HPDE6-E6E7 (cell line): Measurements from ENCODE around the gene PSMD9.
"Not testable (repeated sequence)": the region's sequence is repeated elsewhere in the genome, so short reads cannot be mapped to it uniquely, and the experiment has no call there.

ENCODE experiments used
- DNase-seq: peaks from one replicate; pipeline ENCODE4 v3.0.0; 2011; ENCODE audit warnings: missing footprints; ENCODE audit errors: extremely low spot score

The PSMD9 gene

DNA sequence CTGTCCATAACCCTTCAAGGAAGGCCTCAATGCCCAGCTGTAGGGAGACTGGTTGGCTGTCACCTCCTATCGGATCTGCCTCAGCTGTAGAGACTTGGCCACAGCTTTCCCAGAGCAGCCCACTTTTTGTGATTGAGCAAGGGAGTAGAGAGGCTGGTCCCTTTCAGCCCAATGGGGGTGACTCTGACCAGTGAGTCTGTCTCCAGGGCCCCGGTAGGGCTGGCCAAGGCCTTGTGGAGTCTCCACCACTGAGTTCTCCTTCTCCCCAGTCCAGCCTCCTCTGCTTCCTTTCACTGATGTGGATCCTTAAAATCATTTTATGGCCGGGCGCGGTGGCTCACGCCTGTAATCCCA, 15.4 kb upstream of the PSMD9 start:
- no peak for DNase-seq

DNA sequence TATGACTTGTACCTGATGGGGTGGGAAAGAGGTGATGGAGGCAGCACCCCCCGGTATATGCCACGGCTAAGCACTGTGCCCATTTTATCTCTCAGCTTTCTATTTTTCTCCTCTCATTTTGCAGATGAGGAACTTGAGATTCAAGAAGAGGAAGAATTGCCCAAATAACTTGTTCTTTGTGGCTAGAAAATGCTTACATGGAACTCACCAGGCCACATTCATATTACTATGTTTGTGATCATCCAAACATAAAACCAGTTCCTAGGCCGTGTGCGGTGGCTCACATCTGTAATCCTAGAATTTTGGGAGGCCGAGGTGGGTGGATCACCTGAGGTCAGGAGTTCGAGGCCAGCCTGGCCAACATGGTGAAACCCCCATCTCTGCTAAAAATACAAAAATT, 14.5 kb upstream of the PSMD9 start:
- DNase-seq, result no peak

DNA sequence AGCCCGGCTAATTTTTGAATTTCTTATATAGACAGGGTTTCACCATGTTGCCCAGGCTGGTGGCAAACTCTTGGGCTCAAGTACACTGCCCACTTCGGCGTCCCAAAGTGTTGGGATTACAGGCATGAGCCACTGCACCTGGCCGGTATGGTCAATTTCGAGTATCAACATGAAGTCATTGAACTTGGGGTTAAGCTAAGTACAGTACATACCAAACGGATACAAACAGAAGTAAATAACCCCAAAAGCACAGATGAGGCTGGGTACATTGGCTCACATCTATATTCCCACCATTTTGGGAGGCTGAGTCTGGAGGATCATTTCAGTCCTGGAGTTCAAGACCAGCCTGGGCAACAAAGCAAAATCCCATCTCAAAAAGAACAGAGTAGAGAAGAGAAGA, 13.0 kb upstream of the PSMD9 start:
- no peak for DNase-seq

DNA sequence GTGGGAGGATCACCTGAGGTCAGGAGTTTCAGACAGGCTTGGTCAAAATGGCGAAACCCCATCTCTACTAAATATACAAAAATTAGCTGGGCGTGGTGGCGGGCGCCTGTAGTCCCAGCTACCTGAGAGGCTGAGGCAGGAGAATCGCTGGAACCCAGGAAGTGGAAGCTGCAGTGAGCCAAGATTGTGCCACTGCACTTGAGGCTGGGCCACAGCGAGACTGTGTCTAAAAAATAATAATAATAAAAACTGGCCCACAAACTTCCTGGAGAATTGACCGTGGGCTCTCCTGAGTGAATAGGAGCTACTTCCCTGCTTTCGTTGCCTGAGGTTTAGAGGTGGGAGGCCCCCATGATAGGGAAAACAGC, 12.5 kb upstream of the PSMD9 start:
- DNase-seq, result not testable (repeated sequence)

DNA sequence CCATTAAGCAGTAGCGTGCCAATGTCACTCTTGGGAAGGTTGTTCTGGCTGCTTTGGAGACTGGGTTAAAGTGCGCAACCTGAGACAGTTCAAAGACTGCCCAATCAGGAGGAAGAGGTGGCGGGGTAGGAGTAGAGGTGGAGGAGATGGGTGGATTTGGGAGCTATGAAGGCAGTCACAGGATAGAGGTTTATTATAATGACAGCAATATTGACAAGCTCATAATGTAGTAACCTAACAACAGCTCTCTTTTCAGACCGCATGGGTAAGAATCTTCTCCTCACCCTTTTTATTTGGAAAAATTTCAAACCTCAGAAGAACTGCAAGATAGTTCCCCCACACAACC, 5.3 kb upstream of the PSMD9 start:
- no peak for DNase-seq

DNA sequence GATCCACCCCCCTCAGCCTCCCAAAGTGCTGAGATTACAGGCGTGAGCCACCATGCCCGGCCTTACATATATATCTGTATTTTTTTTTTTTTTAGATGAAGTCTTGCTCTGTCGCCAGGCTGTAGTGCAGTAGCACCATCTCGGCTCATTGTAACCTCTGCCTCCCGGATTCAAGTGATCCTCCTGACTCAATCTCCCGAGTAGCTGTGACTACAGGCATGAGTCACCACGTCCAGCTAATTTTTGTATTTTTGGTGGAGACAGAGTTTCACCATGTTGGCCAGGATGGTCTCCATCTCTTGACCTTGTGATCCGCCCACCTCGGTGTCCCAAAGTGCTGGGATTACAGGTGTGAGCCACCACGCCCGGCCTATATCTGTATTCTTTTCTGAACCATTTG, 3.5 kb upstream of the PSMD9 start:
- DNase-seq, result not testable (repeated sequence)

DNA sequence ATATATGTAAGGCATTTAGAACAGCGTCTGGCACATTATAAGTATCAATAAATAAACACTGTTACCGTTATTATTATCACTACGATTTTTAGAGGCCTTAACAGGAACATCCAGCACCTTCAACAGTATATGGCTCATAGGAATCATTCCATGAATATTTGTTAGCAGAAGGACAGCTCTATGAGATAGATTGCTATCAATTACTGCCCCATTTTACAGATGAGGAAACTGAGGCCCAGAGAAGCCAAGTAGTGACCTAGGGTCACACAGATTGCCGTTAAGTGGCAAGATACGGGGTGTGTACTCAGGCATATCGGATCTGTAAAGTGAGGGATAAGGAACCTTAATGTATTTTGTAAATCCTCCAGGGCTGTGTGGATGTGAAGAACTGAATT, 510 bp upstream of the PSMD9 start:
- no peak for DNase-seq

DNA sequence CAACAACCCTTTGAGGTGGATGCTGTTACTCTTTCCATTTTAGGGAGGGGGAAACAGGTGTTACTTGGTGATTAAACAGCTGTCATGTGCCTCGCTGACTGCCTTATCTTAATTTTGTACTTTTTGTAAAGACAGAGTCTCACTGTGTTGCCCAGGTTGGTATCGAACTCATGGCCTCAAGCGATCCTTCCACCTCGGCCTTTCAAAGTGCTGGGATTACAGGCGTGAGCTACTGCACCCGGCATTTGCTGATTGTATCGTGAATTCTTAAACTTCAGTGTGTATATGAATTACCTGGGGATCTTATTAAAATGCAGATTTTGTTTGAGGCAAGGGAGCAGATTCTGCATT, 659 bp downstream of the PSMD9 start:
- no peak for DNase-seq

DNA sequence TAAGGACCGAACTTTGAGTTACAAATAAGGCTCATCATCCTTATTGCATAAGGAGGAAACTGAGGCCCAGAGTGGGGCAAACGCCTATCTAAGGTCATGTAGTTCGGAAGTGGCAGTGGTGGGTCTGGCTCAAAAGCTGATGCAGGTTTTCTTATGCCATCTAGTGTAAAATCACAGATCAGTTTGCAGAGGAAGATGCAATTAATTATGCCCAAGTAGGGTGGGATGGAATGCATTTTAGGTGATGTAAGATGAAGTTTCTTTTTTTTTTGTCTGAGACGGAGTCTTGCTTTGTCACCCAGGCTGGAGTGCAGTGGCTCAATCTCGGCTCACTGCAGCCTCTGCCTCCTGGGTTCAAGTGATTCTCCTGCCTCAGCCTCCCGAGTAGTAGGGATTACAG, 1.1 kb downstream of the PSMD9 start:
- DNase-seq, result not testable (repeated sequence)

DNA sequence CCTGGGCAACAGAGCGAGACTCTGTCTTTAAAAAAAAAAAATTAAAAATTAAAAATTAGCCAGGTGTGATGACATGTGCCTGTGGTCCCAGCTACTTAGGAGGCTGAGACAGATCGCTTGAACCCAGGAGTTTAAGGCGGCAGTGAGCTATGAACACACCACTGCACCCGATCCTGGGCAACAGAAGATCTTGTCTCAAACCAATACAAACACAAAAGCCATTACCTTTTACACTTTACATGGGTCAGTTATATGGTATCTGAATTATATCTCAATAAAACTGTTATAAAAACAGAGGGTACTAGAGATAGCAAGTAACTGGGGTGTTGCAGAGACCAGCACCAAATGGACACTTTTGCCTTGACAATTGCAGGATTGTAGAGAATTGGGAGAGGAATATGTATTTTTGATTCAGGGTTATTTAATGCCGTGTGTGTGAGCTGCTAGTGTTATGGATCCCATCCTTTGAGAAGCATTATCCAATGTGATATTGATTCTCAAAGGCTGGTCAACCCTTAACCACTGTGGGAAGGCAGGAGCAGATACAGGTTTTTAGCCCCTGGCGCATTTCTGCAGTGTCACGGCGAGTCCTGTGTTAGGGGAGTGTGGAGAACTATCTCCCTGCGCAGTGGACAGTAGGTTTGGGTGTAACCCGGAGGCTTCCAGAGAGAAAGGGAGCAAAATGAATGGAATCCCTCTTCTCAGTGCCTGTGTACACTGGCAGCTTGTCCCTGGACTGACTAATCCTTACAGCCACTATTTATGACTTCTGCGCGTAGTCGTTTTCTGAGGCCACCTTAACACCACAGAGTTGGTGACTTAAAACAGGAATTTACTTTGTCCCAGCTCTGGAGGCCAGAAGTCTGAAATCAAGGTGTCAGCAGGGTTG, 4.3 kb downstream of the PSMD9 start:
- no peak for DNase-seq

DNA sequence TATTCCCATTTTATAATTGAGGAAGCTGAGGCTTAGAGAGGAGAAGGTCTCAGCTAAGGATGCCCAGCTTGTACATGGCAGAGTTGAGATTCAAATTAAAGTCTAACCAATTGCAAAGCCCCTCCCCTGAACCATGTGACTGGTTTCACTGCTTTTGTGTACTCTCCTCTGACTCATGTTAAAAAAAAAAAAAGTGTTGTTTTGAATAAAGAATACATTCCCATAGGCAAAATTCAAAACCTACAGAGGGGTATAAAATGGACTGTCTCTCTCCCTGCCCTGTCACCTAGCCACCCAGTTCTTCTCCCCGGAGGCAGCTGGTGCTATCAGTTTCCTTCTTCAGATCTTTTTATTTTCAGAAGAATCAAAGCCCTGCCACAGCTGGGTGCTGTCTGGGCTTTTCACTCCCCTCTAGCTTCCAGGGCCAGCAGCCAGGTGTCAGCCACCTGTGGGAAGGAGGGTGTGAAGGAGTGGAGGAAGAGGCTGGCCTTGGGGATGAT, 5.4 kb downstream of the PSMD9 start:
- peak; percentile 72 for DNase-seq

DNA sequence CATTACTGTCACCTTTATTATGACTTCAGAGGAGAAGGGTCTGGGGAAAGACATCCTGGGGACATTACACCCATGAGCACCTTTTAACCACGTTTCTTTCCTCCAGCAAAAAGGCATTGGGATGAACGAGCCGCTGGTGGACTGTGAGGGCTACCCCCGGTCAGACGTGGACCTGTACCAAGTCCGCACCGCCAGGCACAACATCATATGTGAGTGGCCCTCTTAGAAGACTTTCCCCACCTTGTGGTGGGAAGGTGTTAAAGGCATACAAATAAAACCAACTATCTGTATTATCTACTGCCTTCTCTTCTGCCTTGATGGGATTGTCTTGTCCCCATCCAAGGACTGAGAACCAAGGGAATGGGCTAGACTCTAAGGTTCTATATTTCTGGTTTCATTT, 6.0 kb downstream of the PSMD9 start:
- DNase-seq, result no peak

DNA sequence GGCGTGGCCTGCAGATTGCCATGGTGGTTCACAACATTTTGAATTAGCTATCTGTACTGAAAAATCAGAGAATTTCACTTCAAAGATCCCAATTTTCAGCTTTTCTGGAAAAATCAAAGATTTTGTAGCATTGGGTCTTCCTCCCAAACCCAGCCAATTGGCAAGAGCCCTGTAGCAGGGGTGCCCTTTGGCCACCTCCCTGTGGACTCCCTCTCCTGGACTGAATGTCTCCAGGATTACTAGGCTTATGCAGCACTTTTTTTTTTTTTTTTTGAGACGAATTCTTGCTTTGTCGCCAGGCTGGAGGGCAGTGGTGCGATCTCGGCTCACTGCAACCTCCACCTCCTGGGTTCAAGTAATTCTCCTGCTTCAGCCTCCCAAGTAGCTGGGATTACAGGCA, 9.7 kb downstream of the PSMD9 start:
- no peak for DNase-seq

DNA sequence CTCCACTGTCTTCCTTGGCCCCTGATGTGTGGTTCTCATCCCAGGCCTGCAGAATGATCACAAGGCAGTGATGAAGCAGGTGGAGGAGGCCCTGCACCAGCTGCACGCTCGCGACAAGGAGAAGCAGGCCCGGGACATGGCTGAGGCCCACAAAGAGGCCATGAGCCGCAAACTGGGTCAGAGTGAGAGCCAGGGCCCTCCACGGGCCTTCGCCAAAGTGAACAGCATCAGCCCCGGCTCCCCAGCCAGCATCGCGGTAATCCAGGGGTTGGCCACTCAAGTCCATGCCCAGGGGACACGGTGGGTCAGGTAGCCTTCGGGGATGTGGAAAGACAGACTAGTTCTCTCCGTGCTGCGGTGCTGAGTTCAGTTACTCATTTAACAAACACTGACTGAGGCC, 11.0 kb downstream of the PSMD9 start:
- no peak for DNase-seq

DNA sequence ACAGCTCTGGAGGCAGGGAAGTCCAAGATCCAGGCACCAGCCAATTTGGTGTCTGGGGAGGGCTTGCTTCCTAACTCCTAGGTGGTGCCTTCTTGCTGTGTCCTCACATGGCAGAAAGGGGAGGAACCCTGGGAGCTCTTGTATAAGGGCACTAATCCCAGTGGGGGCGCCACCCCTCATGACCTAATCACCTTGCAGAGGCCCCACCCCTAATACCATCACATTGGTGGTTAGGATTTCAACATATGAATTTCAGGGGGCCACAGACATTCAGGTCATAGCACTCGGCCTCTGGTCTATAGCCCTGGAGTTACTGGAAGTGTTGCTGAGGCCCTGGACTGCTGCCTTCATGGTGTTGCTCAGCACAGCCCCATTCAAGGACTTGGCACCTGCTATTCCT, 14.6 kb downstream of the PSMD9 start:
- no peak for DNase-seq

DNA sequence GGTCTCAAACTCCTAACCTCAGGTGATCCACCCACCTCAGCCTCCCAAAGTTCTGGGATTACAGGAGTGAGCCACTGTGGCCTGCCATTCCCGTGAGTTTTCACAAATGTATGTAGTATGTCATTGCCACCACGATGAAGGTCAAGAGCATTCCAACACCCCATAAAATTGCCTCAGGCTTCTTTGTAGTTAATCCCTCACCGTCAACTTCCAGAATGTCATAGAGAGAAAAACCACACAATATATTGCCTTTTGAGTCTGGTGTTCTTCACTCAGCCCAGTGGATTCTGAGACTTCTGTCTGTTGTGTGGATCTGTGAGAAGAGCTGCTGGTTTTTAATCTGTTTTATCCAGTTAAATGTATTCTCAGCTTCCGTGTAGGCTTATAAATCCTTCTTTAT, 17.2 kb downstream of the PSMD9 start:
- DNase-seq, result no peak

DNA sequence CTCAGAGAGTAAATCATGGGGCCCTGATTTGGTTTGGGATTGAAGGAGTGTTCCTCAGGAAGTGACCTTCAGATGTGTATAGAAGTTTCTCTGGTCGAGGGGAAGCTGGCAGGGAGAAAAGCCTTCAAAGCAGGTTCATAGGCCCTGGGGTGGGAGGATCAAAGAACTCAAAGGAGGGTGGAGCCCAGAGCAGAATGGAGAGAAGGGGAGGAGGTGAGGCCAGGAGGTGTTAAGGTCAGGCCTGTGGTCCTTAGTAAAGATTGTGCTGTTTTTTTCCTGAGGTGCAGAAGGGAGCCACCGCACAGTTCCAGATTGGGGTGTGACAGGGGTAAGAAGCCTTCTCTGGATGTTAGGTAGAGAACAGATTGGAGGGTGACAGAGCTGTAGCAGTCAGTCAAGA, 20.1 kb downstream of the PSMD9 start:
- DNase-seq, result no peak

DNA sequence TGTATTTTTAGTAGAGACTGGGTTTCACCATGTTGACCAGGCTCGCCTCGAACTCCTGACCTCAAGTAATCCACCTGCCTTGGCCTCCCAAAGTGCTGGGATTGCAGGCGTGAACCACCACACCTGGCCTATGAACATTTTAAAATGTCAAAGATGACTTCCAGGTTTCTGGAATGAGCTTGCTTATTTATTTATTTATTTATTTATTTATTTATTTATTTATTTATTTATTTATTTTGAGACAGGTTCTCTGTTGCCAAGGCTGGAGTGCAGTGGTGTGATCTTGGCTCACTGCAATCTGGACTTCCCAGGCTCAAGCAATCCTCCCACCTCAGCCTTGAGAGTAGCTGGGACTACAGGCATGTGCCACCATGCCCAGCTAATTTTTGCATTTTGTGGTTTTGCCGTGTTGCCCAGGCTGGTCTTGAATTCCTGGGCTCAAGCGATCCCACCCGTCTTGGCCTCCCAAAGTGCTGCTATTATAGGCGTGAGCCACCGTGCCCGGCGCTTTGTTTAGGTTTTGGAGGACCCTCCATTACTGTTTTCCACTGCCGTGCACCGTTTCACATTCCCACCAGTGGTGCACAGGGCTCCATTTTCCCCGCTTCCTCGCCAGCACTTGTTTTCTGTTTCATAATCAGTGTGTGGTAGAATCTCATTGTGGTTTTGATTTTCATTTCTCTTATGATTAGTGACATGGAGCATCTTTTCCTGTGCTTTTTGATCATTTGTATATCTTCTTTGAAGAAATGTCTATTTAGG, 23.4 kb downstream of the PSMD9 start:
- DNase-seq, result no peak

DNA sequence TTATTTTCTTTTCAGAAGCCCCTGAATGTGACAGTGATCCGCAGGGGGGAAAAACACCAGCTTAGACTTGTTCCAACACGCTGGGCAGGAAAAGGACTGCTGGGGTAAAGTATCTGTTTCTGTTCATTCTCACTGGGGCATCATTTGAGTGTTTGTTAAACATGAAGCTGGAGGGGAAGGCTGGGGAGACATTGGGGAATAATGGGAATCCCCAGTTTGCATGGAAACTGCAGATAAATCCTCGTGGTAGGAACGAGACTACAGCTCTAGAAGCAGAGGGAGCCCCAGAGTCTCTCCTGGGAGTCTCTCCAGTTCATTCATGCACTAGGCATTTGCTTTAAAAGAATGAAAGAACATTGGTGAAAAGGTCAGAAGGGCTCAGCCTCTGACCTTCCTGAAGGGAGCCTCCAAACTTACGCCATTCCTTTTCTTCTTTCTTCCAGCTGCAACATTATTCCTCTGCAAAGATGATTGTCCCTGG, 27.3 kb downstream of the PSMD9 start:
- DNase-seq, result no peak

DNA sequence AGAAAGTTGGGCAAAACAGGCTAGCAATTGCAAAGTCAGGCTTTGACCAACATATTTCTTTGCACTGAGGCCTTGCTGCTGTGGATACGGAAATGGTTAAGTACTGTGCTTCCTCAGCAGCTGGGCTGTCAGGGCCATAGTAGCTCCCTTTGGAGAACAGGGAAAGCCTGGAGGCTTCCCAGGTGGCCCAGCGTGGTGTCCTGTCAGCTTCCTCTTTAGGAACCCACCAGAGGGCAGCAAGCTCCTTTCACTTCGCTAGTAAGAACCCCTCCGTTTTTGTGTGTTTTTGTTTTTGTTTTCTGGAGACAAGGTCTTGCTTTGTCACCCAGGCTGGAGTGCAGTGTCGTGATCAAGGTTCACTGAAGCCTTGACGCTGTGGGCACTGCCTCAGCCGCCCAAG, 28.1 kb downstream of the PSMD9 start:
- no peak for DNase-seq

DNA sequence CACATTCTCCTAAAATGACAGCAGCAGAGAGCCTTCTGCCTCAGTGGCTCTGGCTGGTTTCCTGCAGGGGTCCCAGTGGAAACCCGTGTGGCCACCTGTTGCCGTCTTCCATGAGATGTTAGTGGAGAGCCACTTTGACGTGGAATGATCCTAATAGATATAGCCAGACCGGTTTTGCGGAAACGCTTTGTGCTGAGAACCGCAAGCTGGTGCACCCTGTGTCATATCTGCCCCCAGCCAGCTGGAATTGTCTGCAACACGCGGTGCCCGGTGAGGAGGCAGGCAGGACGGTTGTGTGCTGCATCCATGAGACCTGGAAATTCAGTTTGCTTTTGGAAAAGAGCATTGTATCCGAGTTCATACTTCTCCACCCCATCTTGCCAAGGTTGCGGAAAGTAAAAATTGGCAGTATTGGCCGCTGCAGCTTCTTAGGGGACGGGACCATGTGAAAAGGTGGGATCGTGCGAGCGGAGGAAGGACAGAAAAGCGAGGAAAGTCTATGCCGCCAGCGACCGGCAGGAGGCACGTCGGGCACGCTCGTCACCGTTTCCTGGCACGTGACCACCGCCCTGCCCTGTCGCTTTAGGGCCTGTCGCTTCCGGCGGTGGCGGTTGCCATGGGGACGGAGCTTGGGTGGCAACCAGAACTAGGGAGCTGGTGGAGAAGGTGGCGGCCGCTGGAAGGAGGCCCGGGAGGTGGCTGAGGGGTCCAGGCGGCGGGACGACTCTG, 29.5 kb downstream of the PSMD9 start, which contains the start of gene CFAP251:
CFAP251 (plus strand) TSS at position 643 of the 729 bp plus-strand sequence. CDS start 2,714 bp downstream, outside the sequence.
- DNase-seq, result peak; percentile 67

DNA sequence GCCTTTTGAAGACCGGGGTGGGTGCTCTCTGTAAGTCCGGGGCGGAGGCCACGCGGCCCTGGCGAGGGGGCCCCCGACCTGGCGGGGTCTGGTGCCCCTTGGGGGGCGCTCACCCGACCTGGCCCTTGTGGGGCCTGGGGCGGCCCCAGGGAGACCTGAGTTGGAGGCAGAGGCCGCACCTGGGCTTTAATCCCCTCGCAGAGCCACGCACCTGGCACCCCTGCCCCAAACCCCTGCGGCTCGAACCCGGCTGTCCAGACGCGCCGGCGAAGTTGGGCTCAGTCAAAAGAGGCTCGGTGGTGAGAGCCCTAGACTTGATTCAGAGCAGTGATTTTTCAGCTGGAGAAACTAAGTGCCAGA, 30.1 kb downstream of the PSMD9 start:
- DNase-seq, result no peak

DNA sequence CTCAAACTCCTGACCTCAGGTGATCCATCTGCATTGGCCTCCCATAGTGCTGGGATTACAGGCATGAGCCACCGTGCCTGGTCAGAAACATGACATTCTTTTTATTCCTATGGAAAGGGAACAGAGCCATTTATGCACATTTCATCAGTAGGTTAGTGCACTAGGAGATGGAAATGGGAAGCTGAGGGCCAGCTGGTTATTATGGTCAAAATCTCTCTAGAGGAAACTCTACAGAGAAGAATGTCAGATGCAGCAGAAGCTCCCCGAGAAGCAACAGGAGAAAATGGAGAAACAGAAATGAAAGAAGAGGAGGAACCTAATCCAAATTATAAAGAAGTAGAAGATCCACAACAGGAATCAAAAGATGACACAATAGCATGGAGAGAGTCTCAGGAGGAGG, 32.5 kb downstream of the PSMD9 start:
- no peak for DNase-seq
